Measurements from ENCODE around the gene ANKRD50. TPM values are rescaled to one million over a fixed set of nuclear protein-coding genes. Genes with fewer than 3 reads are reported as not detected.

The ANKRD50 gene
- total RNA-seq, 1 experiment from 2014 or later, result 16.5 TPM

DNA sequence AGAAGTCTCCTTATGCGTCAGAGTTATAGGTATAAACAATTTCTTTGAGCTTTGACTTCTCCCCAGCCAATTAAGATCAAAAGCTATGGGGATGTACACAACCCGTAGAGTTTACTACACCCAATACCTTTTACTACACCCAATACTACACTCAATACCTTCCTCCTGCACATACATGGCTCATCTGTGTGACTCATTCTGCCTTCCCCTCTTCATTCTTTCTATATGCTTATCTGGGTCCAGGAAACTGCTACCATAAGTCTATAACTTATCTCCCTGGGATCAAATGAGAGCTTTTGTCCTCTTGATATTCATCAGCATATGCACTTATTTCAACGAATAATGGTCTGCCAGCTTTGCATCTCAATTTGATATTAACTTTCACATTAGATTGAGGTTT, 28.2 kb downstream of the ANKRD50 start:
- BruUV-seq (replicated peaks), result no TSS peak
- Histone ChIP-seq H2AFZ (ENCODE audit: low read depth, low read length, poor library complexity, severe bottlenecking) (no peak overlapping the region), H3K9ac (ENCODE audit: low read length) (no peak overlapping the region), H3K9me3 (ENCODE audit: control insufficient read depth in 1 of 2, insufficient read depth in 1 of 2, low read depth in 1 of 2, low read length in 2 of 2) (no peaks in the 10 kb centered on the region), H3K9me2 (ENCODE audit: insufficient read depth) (no peaks in the 10 kb centered on the region), H3K27ac (ENCODE audit: low read depth, low read length) (no peak overlapping the region), H3K4me2 (ENCODE audit: low read length) (no peak overlapping the region), H3K36me3 (ENCODE audit: control insufficient read depth in 1 of 2, insufficient read depth in 2 of 2, low read length in 2 of 2) (no peaks in the 10 kb centered on the region), H3K4me1 (ENCODE audit: control insufficient read depth in 1 of 2, insufficient read depth in 2 of 2, low read length in 2 of 2) (peaks cover 0 to 7% of the 10 kb centered on the region in 2 experiments; a peak in 1 of 4 replicates), H4K20me1 (ENCODE audit: insufficient read depth) (no peaks in the 10 kb centered on the region), H3K27me3 (ENCODE audit: insufficient read depth, low read length) (no peaks in the 10 kb centered on the region), H3K4me3 (replicated peaks in 1 of 2; ENCODE audit: low read depth in 1 of 2, low read length in 2 of 2) (no peak overlapping the region), H3K79me2 (ENCODE audit: insufficient read depth, low read length) (peaks cover 46% of the 10 kb centered on the region)
- ChIA-PET RAD21 (ENCODE audit: low non-redundant PET in 1 of 2, low total read pairs in 2 of 2, uncharacterized antibody in 2 of 2, unreplicated experiment in 2 of 2) (no interaction called here), POLR2A (no interaction called here), CTCF (no interaction called here)
- TF ChIP-seq EZH2 (IDR thresholded peaks at IDR 0.05), result no peak
- no peak for TF ChIP-seq ELF1 (IDR thresholded peaks at IDR 0.05; ENCODE audit: borderline replicate concordance, low read depth)
- no peak for TF ChIP-seq SP1 (IDR thresholded peaks at IDR 0.05; ENCODE audit: low read depth)
- TF ChIP-seq EGR1 (IDR thresholded peaks at IDR 0.05; ENCODE audit: low read depth), result no peak
- no peak for TF ChIP-seq ZNF274 (IDR thresholded peaks at IDR 0.05; ENCODE audit: low read depth, low read length)
- TF ChIP-seq EZH2phosphoT487 (IDR thresholded peaks at IDR 0.05; ENCODE audit: borderline replicate concordance), result no peak
- TF ChIP-seq, protein P1, sequence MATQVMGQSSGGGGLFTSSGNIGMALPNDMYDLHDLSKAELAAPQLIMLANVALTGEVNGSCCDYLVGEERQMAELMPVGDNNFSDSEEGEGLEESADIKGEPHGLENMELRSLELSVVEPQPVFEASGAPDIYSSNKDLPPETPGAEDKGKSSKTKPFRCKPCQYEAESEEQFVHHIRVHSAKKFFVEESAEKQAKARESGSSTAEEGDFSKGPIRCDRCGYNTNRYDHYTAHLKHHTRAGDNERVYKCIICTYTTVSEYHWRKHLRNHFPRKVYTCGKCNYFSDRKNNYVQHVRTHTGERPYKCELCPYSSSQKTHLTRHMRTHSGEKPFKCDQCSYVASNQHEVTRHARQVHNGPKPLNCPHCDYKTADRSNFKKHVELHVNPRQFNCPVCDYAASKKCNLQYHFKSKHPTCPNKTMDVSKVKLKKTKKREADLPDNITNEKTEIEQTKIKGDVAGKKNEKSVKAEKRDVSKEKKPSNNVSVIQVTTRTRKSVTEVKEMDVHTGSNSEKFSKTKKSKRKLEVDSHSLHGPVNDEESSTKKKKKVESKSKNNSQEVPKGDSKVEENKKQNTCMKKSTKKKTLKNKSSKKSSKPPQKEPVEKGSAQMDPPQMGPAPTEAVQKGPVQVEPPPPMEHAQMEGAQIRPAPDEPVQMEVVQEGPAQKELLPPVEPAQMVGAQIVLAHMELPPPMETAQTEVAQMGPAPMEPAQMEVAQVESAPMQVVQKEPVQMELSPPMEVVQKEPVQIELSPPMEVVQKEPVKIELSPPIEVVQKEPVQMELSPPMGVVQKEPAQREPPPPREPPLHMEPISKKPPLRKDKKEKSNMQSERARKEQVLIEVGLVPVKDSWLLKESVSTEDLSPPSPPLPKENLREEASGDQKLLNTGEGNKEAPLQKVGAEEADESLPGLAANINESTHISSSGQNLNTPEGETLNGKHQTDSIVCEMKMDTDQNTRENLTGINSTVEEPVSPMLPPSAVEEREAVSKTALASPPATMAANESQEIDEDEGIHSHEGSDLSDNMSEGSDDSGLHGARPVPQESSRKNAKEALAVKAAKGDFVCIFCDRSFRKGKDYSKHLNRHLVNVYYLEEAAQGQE (IDR thresholded peaks at IDR 0.05; ENCODE audit: low read depth), result no peak
- TF ChIP-seq CBX3 (IDR thresholded peaks at IDR 0.05; ENCODE audit: low read depth), result no peak
- DNase-seq (ENCODE audit: low read depth, low spot score) (no peak), ATAC-seq (no peak)
- intact Hi-C loops (cut with micrococcal nuclease), result no loop called here

All from HCT116 (cell line).